HCT116 (cell line): ENCODE results near the gene PRSS56. TPM values are rescaled to one million over a fixed set of nuclear protein-coding genes. Genes with fewer than 3 reads are reported as not detected.

Experiments used
- ATAC-seq: fragments of 200-7000 bp; cut with Tn5 transposase; 2 replicates; pipeline ENCODE4 v1.9.1; 2020; ENCODE audit warnings: mild to moderate bottlenecking, moderate library complexity
- BruUV-seq: library from RNA; stranded (reverse); fragments of 400-500 nt; replicated peaks from 2 replicates; lab custom pipeline; 2021; lab: Mats Ljungman, UMichigan
- CTCF ChIA-PET: fragments of 300-600 bp; sonication (Branson Sonifier 250); formaldehyde crosslinking; loops from one replicate; lab custom pipeline; 2021; ENCODE audit warnings: antibody characterized with exemption; lab: Charles Lee
- POLR2A ChIA-PET: fragments of 300-600, 350-600 bp; sonication (Branson Sonifier 250); formaldehyde crosslinking; loops from one replicate; lab custom pipeline; 2021; ENCODE audit warnings: antibody characterized with exemption; lab: Charles Lee
- RAD21 ChIA-PET, 2 experiments: fragments of 300-600 bp; sonication (Branson Sonifier 250); formaldehyde crosslinking; loops; one replicate each; lab custom pipeline; 2023; ENCODE audit warnings: low total read pairs in 2 of 2; ENCODE audit not compliant: uncharacterized antibody in 2 of 2, unreplicated experiment in 2 of 2, low non-redundant PET in 1 of 2; lab: Charles Lee
- DNase-seq: peaks from one replicate; pipeline ENCODE4 v3.0.0-alpha.2; 2010; ENCODE audit warnings: low read depth, low spot score
- H2AFZ ChIP-seq: fragments of 200-600 bp; shearing (Covaris generic), sonication (generic); 2 replicates; pipeline ENCODE4 v1.6.1; 2017; ENCODE audit warnings: low read depth, mixed run types, mixed read lengths, antibody characterized with exemption, low read length; ENCODE audit not compliant: poor library complexity, severe bottlenecking
- H3K27ac ChIP-seq: 2 replicates; pipeline ENCODE4 v1.5.1; 2012; ENCODE audit warnings: low read depth, low read length
- H3K27me3 ChIP-seq: fragments of 200-600 bp; sonication (generic); 2 replicates; pipeline ENCODE4 v1.6.1; 2016; ENCODE audit warnings: mixed run types, low read length, mixed read lengths; ENCODE audit not compliant: insufficient read depth
- H3K36me3 ChIP-seq, 2 experiments: fragments of 200-500 bp in 1 of 2; fragments of 200-600 bp in 1 of 2; sonication (Bioruptor generic) in 1 of 2; sonication (generic) in 1 of 2; 2 replicates each; pipeline versions ENCODE4 v1.5.1 to v1.6.1; 2014 to 2016; ENCODE audit warnings: low read length in 2 of 2, inconsistent platforms in 1 of 2, mixed read lengths in 1 of 2, mixed run types in 1 of 2; ENCODE audit not compliant: insufficient read depth in 2 of 2, control insufficient read depth in 1 of 2
- H3K4me1 ChIP-seq, 2 experiments: fragments of 200-600 bp in 1 of 2; sonication (generic) in 1 of 2; 2 replicates each; pipeline versions ENCODE4 v1.5.1 to v1.6.1; 2012 to 2017; ENCODE audit warnings: low read length in 2 of 2, inconsistent platforms in 1 of 2, mild to moderate bottlenecking in 1 of 2, mixed read lengths in 1 of 2, mixed run types in 1 of 2, moderate library complexity in 1 of 2; ENCODE audit not compliant: insufficient read depth in 2 of 2, control insufficient read depth in 1 of 2
- H3K4me2 ChIP-seq: fragments of 200-600 bp; sonication (generic); 2 replicates; pipeline ENCODE4 v1.6.1; 2017; ENCODE audit warnings: mixed run types, low read length, mixed read lengths
- H3K4me3 ChIP-seq, 2 experiments: fragments of 200-600 bp in 1 of 2; sonication (generic) in 1 of 2; replicated peaks in 1 of 2; 2 replicates each; pipeline ENCODE4 v1.5.1; 2011 to 2016; ENCODE audit warnings: low read length in 2 of 2, control low read depth in 1 of 2, low read depth in 1 of 2, mild to moderate bottlenecking in 1 of 2, mixed read lengths in 1 of 2, mixed run types in 1 of 2
- H3K79me2 ChIP-seq: fragments of 200-600 bp; sonication (generic); 2 replicates; pipeline ENCODE4 v1.6.1; 2017; ENCODE audit warnings: mild to moderate bottlenecking, mixed run types, low read length, moderate library complexity, mixed read lengths; ENCODE audit not compliant: insufficient read depth
- H3K9ac ChIP-seq: fragments of 200-600 bp; sonication (generic); 2 replicates; pipeline ENCODE4 v1.6.1; 2016; ENCODE audit warnings: low read length, mixed read lengths
- H3K9me2 ChIP-seq: fragments of 200-600 bp; sonication (generic), shearing (Covaris generic); 2 replicates; pipeline ENCODE4 v1.6.1; 2017; ENCODE audit warnings: mixed run types, mild to moderate bottlenecking, moderate library complexity; ENCODE audit not compliant: insufficient read depth
- H3K9me3 ChIP-seq, 2 experiments: fragments of 200-500 bp in 1 of 2; fragments of 200-600 bp in 1 of 2; sonication (Bioruptor generic) in 1 of 2; sonication (generic) in 1 of 2; 2 replicates each; pipeline ENCODE4 v1.6.1; 2014 to 2017; ENCODE audit warnings: low read length in 2 of 2, mixed read lengths in 2 of 2, inconsistent platforms in 1 of 2, low read depth in 1 of 2, mild to moderate bottlenecking in 1 of 2, mixed run types in 1 of 2, moderate library complexity in 1 of 2; ENCODE audit not compliant: control insufficient read depth in 1 of 2, insufficient read depth in 1 of 2
- H4K20me1 ChIP-seq: fragments of 200-600 bp; sonication (generic), shearing (Covaris generic); 2 replicates; pipeline ENCODE4 v1.6.1; 2017; ENCODE audit warnings: mixed run types, mild to moderate bottlenecking, moderate library complexity; ENCODE audit not compliant: insufficient read depth
- CEBPB ChIP-seq: IDR thresholded peaks from 2 replicates; pipeline ENCODE4 v1.6.1; 2012; ENCODE audit warnings: low read depth
- EGR1 ChIP-seq: IDR thresholded peaks from 2 replicates; pipeline ENCODE4 v1.6.1; 2012; ENCODE audit warnings: low read depth
- EZH2 ChIP-seq: fragments of 200-600 bp; sonication (generic); IDR thresholded peaks from 2 replicates; pipeline ENCODE4 v1.6.1; 2017; ENCODE audit warnings: antibody characterized with exemption, mixed run types
- EZH2phosphoT487 ChIP-seq: fragments of 200-600 bp; IDR thresholded peaks from 2 replicates; pipeline ENCODE4 v1.6.1; 2018; ENCODE audit warnings: antibody characterized with exemption, borderline replicate concordance
- POLR2A ChIP-seq: IDR thresholded peaks from 2 replicates; pipeline ENCODE4 v1.7.0; 2011; ENCODE audit warnings: borderline replicate concordance; ENCODE audit not compliant: insufficient read depth, insufficient read length; ENCODE audit errors: extremely low read depth
- RAD21 ChIP-seq: IDR thresholded peaks from 2 replicates; pipeline ENCODE4 v1.6.1; 2012; ENCODE audit warnings: low read depth, mild to moderate bottlenecking
- REST ChIP-seq: IDR thresholded peaks from 2 replicates; pipeline ENCODE4 v1.6.1; 2012; ENCODE audit warnings: low read depth
- SIN3A ChIP-seq: IDR thresholded peaks from 2 replicates; pipeline ENCODE4 v1.6.1; 2012; ENCODE audit warnings: low read depth
- SP1 ChIP-seq: IDR thresholded peaks from 2 replicates; pipeline ENCODE4 v1.6.1; 2012; ENCODE audit warnings: low read depth
- TCF7L2 ChIP-seq: IDR thresholded peaks from 2 replicates; pipeline ENCODE4 v1.7.0; 2011; ENCODE audit warnings: borderline replicate concordance, inconsistent platforms; ENCODE audit not compliant: insufficient read depth, insufficient read length; ENCODE audit errors: extremely low read depth
- ZBTB33 ChIP-seq: IDR thresholded peaks from 2 replicates; pipeline ENCODE4 v1.6.1; 2011; ENCODE audit warnings: mild to moderate bottlenecking, low read length, moderate library complexity; ENCODE audit not compliant: insufficient replicate concordance; ENCODE audit errors: extremely low read depth
- ZNF274 ChIP-seq: fragments of 200-500 bp; sonication (Bioruptor generic); IDR thresholded peaks from 2 replicates; pipeline ENCODE4 v1.6.1; 2014; ENCODE audit warnings: mild to moderate bottlenecking, low read depth, low read length, inconsistent platforms
- intact Hi-C: fragments of 100-400 bp; cut with micrococcal nuclease; formaldehyde crosslinking; loops from 2 replicates; pipeline ENCODE4 v1.10.0; 2022
- total RNA-seq: library from RNA; stranded (reverse); gene quantifications from one replicate; pipeline ENCODE4 v1.2.1, GENCODE V29; 2021; ENCODE audit not compliant: unreplicated experiment

The PRSS56 gene
- total RNA-seq, 1 experiment from 2014 or later = not detected

GRCh38 chr2:232571026-232571474 lies 50.9 kb downstream of the PRSS56 start:
- Histone ChIP-seq H3K9me3 (no peaks in the 10 kb centered on the region), H3K4me2 (no peak overlapping the region), H3K4me3 (no peak overlapping the region), H3K9ac (no peak overlapping the region), H3K4me1 (peaks cover 15 to 23% of the 10 kb centered on the region in 2 experiments), H3K27me3 (no peaks in the 10 kb centered on the region), H3K27ac (no peak overlapping the region), H3K9me2 (no peaks in the 10 kb centered on the region), H2AFZ (no peak overlapping the region), H3K36me3 (peaks cover 13 to 37% of the 10 kb centered on the region in 2 experiments; a peak in 3 of 4 replicates), H4K20me1 (no peaks in the 10 kb centered on the region), H3K79me2 (no peaks in the 10 kb centered on the region)
- TF ChIP-seq RAD21 (no peak), CEBPB (no peak), SIN3A (no peak), EZH2 (no peak), EZH2phosphoT487 (no peak), SP1 (no peak), ZNF274 (no peak), TCF7L2 (no peak), EGR1 (no peak), POLR2A (no peak), REST (no peak), ZBTB33 (no peak)
- intact Hi-C loops = no loop called here
- CTCF ChIA-PET = no interaction called here
- POLR2A ChIA-PET = no interaction called here
- DNase-seq (no peak), ATAC-seq (no peak)
- BruUV-seq = no TSS peak
- RAD21 ChIA-PET = no interaction called here
